ENCODE measurements around the gene BUB1B. TPM values are rescaled to one million over a fixed set of nuclear protein-coding genes. Genes with fewer than 3 reads are reported as not detected.
"Not testable (repeated sequence)": the region's sequence is repeated elsewhere in the genome, so short reads cannot be mapped to it uniquely, and the experiment has no call there.

BUB1B gene
- total RNA-seq, 4 donors from 2014 or later: 1.4 to 15.3 (median 8.6) TPM

GRCh38 chr15:40162552-40162951, 1.7 kb downstream of the BUB1B start:
- no peak for TF ChIP-seq CTCF (IDR thresholded peaks at IDR 0.05)
- no peak for TF ChIP-seq EP300 (IDR thresholded peaks at IDR 0.05; ENCODE audit: low read depth)
- no peak for TF ChIP-seq POLR2A (IDR thresholded peaks at IDR 0.05)
- DNase-seq: no peak
- H3K4me3 ChIP-seq: no peak overlapping the region
- intact Hi-C loops (cut with DNase I; ENCODE audit: low total_unique reads): no loop called here
- 77% methylated on average over 2 of the region's 2 CpGs; no CpG with 5 or more reads in 1 of the 2 donors for WGBS, 2 donors (ENCODE audit: low coverage in 1 of 2)
- H3K9me3 ChIP-seq: no peaks in the 10 kb centered on the region
- no peak overlapping the region for H3K27ac ChIP-seq
- in situ Hi-C loops (cut with MboI; ENCODE audit: low pct_ligation_motif_present in 1 of 4, low pct_unique_long_range_greater_than_20kb in 1 of 4, low sequenced_read_pairs in 3 of 4): no loop called here
- H3K36me3 ChIP-seq: no peaks in the 10 kb centered on the region
- peaks cover 0 to 21% (median 6%) of the 10 kb centered on the region in 4 donors for H3K4me1 ChIP-seq
- H3K27me3 ChIP-seq: no peaks in the 10 kb centered on the region

- in situ Hi-C loops (cut with MboI; ENCODE audit: low pct_ligation_motif_present in 1 of 4, low pct_unique_long_range_greater_than_20kb in 1 of 4, low sequenced_read_pairs in 3 of 4) (no loop called here), intact Hi-C loops (cut with DNase I; ENCODE audit: low total_unique reads) (no loop called here)
- Histone ChIP-seq H3K27me3 (no peaks in the 10 kb centered on the region), H3K9me3 (no peaks in the 10 kb centered on the region), H3K36me3 (no peaks in the 10 kb centered on the region), H3K4me1 (peaks cover 0 to 21% (median 6%) of the 10 kb centered on the region in 4 donors), H3K4me3 (no peak overlapping the region), H3K27ac (no peak overlapping the region)
- 69 to 75% methylated on average over 8 to 12 of the region's 12 CpGs for WGBS, 2 donors (ENCODE audit: low coverage in 1 of 2)
- DNase-seq: no peak
- TF ChIP-seq POLR2A (IDR thresholded peaks at IDR 0.05): no peak
- no peak for TF ChIP-seq POLR2AphosphoS5 (IDR thresholded peaks at IDR 0.05)
- TF ChIP-seq CTCF (IDR thresholded peaks at IDR 0.05): no peak
- TF ChIP-seq EP300 (IDR thresholded peaks at IDR 0.05; ENCODE audit: low read depth): no peak
Measured at GRCh38 chr15:40163657-40164416, 3.0 kb downstream of the BUB1B start.

- H3K27me3 ChIP-seq; H3K4me1 ChIP-seq; DNase-seq; intact Hi-C loops (cut with DNase I; ENCODE audit: low total_unique reads); H3K9me3 ChIP-seq; in situ Hi-C loops (cut with MboI; ENCODE audit: low pct_ligation_motif_present in 1 of 4, low pct_unique_long_range_greater_than_20kb in 1 of 4, low sequenced_read_pairs in 3 of 4); H3K36me3 ChIP-seq; H3K27ac ChIP-seq; H3K4me3 ChIP-seq: not testable (repeated sequence)
- WGBS, 2 donors (ENCODE audit: low coverage in 1 of 2): 90 to 100% methylated on average over 2 to 10 of the region's 10 CpGs
Measured at GRCh38 chr15:40167374-40167773, 6.5 kb downstream of the BUB1B start.

GRCh38 chr15:40175160-40175559, 14.3 kb downstream of the BUB1B start:
- Histone ChIP-seq H3K4me1 (no peaks in the 10 kb centered on the region), H3K27ac (no peak overlapping the region), H3K9me3 (no peaks in the 10 kb centered on the region), H3K4me3 (no peak overlapping the region), H3K36me3 (no peaks in the 10 kb centered on the region), H3K27me3 (no peaks in the 10 kb centered on the region)
- intact Hi-C loops (cut with DNase I; ENCODE audit: low total_unique reads) (no loop called here), in situ Hi-C loops (cut with MboI; ENCODE audit: low pct_ligation_motif_present in 1 of 4, low pct_unique_long_range_greater_than_20kb in 1 of 4, low sequenced_read_pairs in 3 of 4) (no loop called here)
- 88 to 96% methylated on average over 3 of the region's 3 CpGs for WGBS, 2 donors (ENCODE audit: low coverage in 1 of 2)
- TF ChIP-seq POLR2A (IDR thresholded peaks at IDR 0.05) (no peak), POLR2AphosphoS5 (IDR thresholded peaks at IDR 0.05) (no peak), EP300 (IDR thresholded peaks at IDR 0.05; ENCODE audit: low read depth) (no peak), CTCF (IDR thresholded peaks at IDR 0.05) (no peak)
- DNase-seq: no peak

Measured in transverse colon (tissue), 4 donors.